ENCODE measurements around the gene ZNF135.

ZNF135 gene

GRCh38 chr19:58056261-58056660 lies 2.8 kb upstream of the ZNF135 start:
- H3K4me3 ChIP-seq (ENCODE audit: low read depth, low read length), result no peak overlapping the region
- TF ChIP-seq CTCF (IDR thresholded peaks at IDR 0.05; ENCODE audit: low read depth, low read length, missing control alignments), result no peak
- no peak for DNase-seq (ENCODE audit: low read depth)

GRCh38 chr19:58056861-58057260 lies 2.2 kb upstream of the ZNF135 start:
- H3K4me3 ChIP-seq (ENCODE audit: low read depth, low read length), result no peak overlapping the region
- no peak for TF ChIP-seq CTCF (IDR thresholded peaks at IDR 0.05; ENCODE audit: low read depth, low read length, missing control alignments)
- DNase-seq (ENCODE audit: low read depth), result no peak

GRCh38 chr19:58058467-58058866 lies 615 bp upstream of the ZNF135 start:
- TF ChIP-seq CTCF (IDR thresholded peaks at IDR 0.05; ENCODE audit: low read depth, low read length, missing control alignments), result no peak
- no peak overlapping the region for H3K4me3 ChIP-seq (ENCODE audit: low read depth, low read length)
- no peak for DNase-seq (ENCODE audit: low read depth)

- no peak for DNase-seq (ENCODE audit: low read depth)
Measured at GRCh38 chr19:58059671-58060078, 593 bp downstream of the ZNF135 start.

GRCh38 chr19:58060231-58060630 lies 1.1 kb downstream of the ZNF135 start:
- no peak for DNase-seq (ENCODE audit: low read depth)
- no peak overlapping the region for H3K4me3 ChIP-seq (ENCODE audit: low read depth, low read length)
- no peak for TF ChIP-seq CTCF (IDR thresholded peaks at IDR 0.05; ENCODE audit: low read depth, low read length, missing control alignments)

More at GRCh38 chr19:58059671-58060078, 593 bp downstream of the ZNF135 start:
- H3K4me3 ChIP-seq (ENCODE audit: low read depth, low read length), result no peak overlapping the region
- no peak for TF ChIP-seq CTCF (IDR thresholded peaks at IDR 0.05; ENCODE audit: low read depth, low read length, missing control alignments)

- DNase-seq (ENCODE audit: low read depth), result no peak
Measured at GRCh38 chr19:58063712-58064111, 4.6 kb downstream of the ZNF135 start.

More at GRCh38 chr19:58063712-58064111, 4.6 kb downstream of the ZNF135 start:
- no peak for TF ChIP-seq CTCF (IDR thresholded peaks at IDR 0.05; ENCODE audit: low read depth, low read length, missing control alignments)
- H3K4me3 ChIP-seq (ENCODE audit: low read depth, low read length), result no peak overlapping the region
